ENCODE data around the gene SDK1.

DNA sequence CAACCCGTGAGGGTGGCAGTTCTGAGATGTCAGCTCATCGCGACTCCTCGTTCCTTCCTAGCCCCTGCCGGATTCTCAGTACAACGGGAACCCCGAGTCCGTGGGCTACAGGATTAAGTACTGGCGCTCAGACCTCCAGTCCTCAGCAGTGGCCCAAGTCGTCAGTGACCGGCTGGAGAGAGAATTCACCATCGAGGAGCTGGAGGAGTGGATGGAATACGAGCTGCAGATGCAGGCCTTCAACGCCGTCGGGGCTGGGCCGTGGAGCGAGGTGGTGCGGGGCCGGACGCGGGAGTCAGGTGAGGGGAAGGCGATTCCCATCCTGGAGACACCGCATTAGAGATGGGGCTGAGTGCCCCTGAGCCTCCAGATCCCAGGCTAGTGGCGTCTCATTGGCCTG is 812.9 kb downstream of the SDK1 start:
- TF ChIP-seq POLR2A (IDR thresholded peaks at IDR 0.05), result no peak
- TF ChIP-seq, protein P1, sequence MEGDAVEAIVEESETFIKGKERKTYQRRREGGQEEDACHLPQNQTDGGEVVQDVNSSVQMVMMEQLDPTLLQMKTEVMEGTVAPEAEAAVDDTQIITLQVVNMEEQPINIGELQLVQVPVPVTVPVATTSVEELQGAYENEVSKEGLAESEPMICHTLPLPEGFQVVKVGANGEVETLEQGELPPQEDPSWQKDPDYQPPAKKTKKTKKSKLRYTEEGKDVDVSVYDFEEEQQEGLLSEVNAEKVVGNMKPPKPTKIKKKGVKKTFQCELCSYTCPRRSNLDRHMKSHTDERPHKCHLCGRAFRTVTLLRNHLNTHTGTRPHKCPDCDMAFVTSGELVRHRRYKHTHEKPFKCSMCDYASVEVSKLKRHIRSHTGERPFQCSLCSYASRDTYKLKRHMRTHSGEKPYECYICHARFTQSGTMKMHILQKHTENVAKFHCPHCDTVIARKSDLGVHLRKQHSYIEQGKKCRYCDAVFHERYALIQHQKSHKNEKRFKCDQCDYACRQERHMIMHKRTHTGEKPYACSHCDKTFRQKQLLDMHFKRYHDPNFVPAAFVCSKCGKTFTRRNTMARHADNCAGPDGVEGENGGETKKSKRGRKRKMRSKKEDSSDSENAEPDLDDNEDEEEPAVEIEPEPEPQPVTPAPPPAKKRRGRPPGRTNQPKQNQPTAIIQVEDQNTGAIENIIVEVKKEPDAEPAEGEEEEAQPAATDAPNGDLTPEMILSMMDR (IDR thresholded peaks at IDR 0.05), result no peak

Measured in uterus (tissue), 2 donors.